HL-60 (cell line): ENCODE measurements around the gene IKZF3.

Source experiments
- CTCF ChIP-seq: IDR thresholded peaks from one replicate; pipeline ENCODE4 v1.5.1; 2011; ENCODE audit warnings: low read length, control low read depth, inconsistent platforms; ENCODE audit not compliant: insufficient read depth
- POLR2AphosphoS5 ChIP-seq: IDR thresholded peaks from 2 replicates; pipeline ENCODE4 v1.6.1; 2012; ENCODE audit warnings: low read depth
- REST ChIP-seq: IDR thresholded peaks from 2 replicates; pipeline ENCODE4 v1.6.1; 2012; ENCODE audit warnings: low read depth; ENCODE audit not compliant: insufficient replicate concordance

- TF ChIP-seq CTCF (no peak), POLR2AphosphoS5 (no peak), REST (no peak)
These were observed 107.6 kb downstream of the IKZF3 start for GRCh38 chr17:39756380-39757079.
